IMR-90 (cell line): ENCODE data around the gene ANXA1. TPM values are rescaled to one million over a fixed set of nuclear protein-coding genes. Genes with fewer than 3 reads are reported as not detected.

ENCODE experiments used
- ATAC-seq: fragments of 200-7000 bp; cut with Tn5 transposase; 2 replicates; pipeline ENCODE4 v1.9.1; 2020; ENCODE audit warnings: low read depth, mild to moderate bottlenecking, moderate library complexity
- BruUV-seq: library from RNA; stranded (reverse); fragments of 400-500 nt; replicated peaks from 2 replicates; lab custom pipeline; 2021; lab: Mats Ljungman, UMichigan
- CTCF ChIA-PET: fragments of 300-600 bp; formaldehyde crosslinking; extraction: SDS; loops from one replicate; lab custom pipeline; 2021; ENCODE audit warnings: antibody characterized with exemption; lab: Yijun Ruan, JAX
- POLR2A ChIA-PET: fragments of 300-600 bp; sonication (Branson Sonifier 250); formaldehyde crosslinking; loops from one replicate; lab custom pipeline; 2022; ENCODE audit warnings: antibody characterized with exemption; ENCODE audit not compliant: unreplicated experiment; lab: Charles Lee
- DNase-seq: peaks from one replicate; pipeline ENCODE4 v3.0.0; 2013
- H2AFZ ChIP-seq: replicated peaks from 2 replicates; pipeline ENCODE3; 2013; ENCODE audit warnings: low read length, mild to moderate bottlenecking; ENCODE audit not compliant: poor library complexity
- H2AK5ac ChIP-seq: 2 replicates; pipeline ENCODE4 v1.6.1; 2013; ENCODE audit warnings: low read depth, low read length, inconsistent platforms
- H2AK9ac ChIP-seq: replicated peaks from 2 replicates; pipeline ENCODE3; 2013; ENCODE audit warnings: mild to moderate bottlenecking, low read depth, low read length, moderate library complexity; ENCODE audit not compliant: poor library complexity
- H2BK120ac ChIP-seq: 2 replicates; pipeline ENCODE4 v1.6.1; 2013; ENCODE audit warnings: low read depth, low read length, inconsistent platforms
- H2BK15ac ChIP-seq: 3 replicates; pipeline ENCODE4 v1.6.1; 2013; ENCODE audit warnings: low read depth, low read length, inconsistent platforms
- H2BK20ac ChIP-seq: 2 replicates; pipeline ENCODE4 v1.6.1; 2013; ENCODE audit warnings: low read depth, mild to moderate bottlenecking, inconsistent platforms, low read length, moderate library complexity
- H2BK5ac ChIP-seq: 2 replicates; pipeline ENCODE4 v1.6.1; 2013; ENCODE audit warnings: mild to moderate bottlenecking, low read depth, low read length, inconsistent platforms; ENCODE audit not compliant: poor library complexity, severe bottlenecking
- H3K14ac ChIP-seq: replicated peaks from 2 replicates; pipeline ENCODE4 v1.6.1; 2013; ENCODE audit warnings: low read depth, low read length, inconsistent platforms
- H3K18ac ChIP-seq: 2 replicates; pipeline ENCODE4 v1.6.1; 2013; ENCODE audit warnings: low read depth, low read length, control low read depth
- H3K23ac ChIP-seq: 2 replicates; pipeline ENCODE4 v1.6.1; 2013; ENCODE audit warnings: low read depth, low read length, inconsistent platforms
- H3K27ac ChIP-seq: 2 replicates; pipeline ENCODE4 v1.5.1; 2013; ENCODE audit warnings: mild to moderate bottlenecking, control low read depth, low read length; ENCODE audit not compliant: insufficient read depth
- H3K27me3 ChIP-seq: 2 replicates; pipeline ENCODE4 v1.6.1; 2013; ENCODE audit warnings: low read length; ENCODE audit not compliant: control insufficient read depth, insufficient read depth
- H3K36me3 ChIP-seq: 2 replicates; pipeline ENCODE4 v1.6.1; 2013; ENCODE audit warnings: low read length, mixed read lengths; ENCODE audit not compliant: control insufficient read depth, insufficient read depth
- H3K4ac ChIP-seq: 2 replicates; pipeline ENCODE4 v1.6.1; 2013; ENCODE audit warnings: low read depth, low read length, inconsistent platforms
- H3K4me1 ChIP-seq: 2 replicates; pipeline ENCODE4 v1.6.1; 2013; ENCODE audit warnings: low read length, mixed read lengths; ENCODE audit not compliant: control insufficient read depth, insufficient read depth
- H3K4me2 ChIP-seq: 2 replicates; pipeline ENCODE4 v1.6.1; 2013; ENCODE audit warnings: low read depth, mild to moderate bottlenecking, control low read depth, low read length, moderate library complexity
- H3K4me3 ChIP-seq: 2 replicates; pipeline ENCODE4 v1.5.1; 2013; ENCODE audit warnings: low read depth, mild to moderate bottlenecking, control low read depth, low read length, moderate library complexity; ENCODE audit not compliant: insufficient read depth
- H3K56ac ChIP-seq: 2 replicates; pipeline ENCODE4 v1.6.1; 2013; ENCODE audit warnings: low read length, inconsistent platforms; ENCODE audit not compliant: insufficient read depth; ENCODE audit errors: extremely low read depth
- H3K79me1 ChIP-seq, 2 experiments: 2 replicates each; pipeline ENCODE4 v1.6.1; 2013; ENCODE audit warnings: low read length in 2 of 2, inconsistent platforms in 1 of 2, low read depth in 1 of 2
- H3K9ac ChIP-seq: 2 replicates; pipeline ENCODE4 v1.6.1; 2013; ENCODE audit warnings: low read depth, low read length, control low read depth
- H3K9me1 ChIP-seq: 2 replicates; pipeline ENCODE4 v1.6.1; 2013; ENCODE audit warnings: low read length, inconsistent platforms; ENCODE audit not compliant: insufficient read depth
- H3K9me3 ChIP-seq: 2 replicates; pipeline ENCODE4 v1.6.1; 2013; ENCODE audit warnings: low read length; ENCODE audit not compliant: control insufficient read depth, insufficient read depth
- H4K20me1 ChIP-seq: 2 replicates; pipeline ENCODE4 v1.6.1; 2013; ENCODE audit warnings: low read length, inconsistent platforms; ENCODE audit not compliant: insufficient read depth
- H4K5ac ChIP-seq: 2 replicates; pipeline ENCODE4 v1.6.1; 2013; ENCODE audit warnings: mild to moderate bottlenecking, low read depth, low read length, control low read depth
- H4K8ac ChIP-seq, 2 experiments: 2 replicates each; pipeline ENCODE4 v1.6.1; 2013; ENCODE audit warnings: low read depth in 2 of 2, low read length in 2 of 2, control low read depth in 1 of 2, inconsistent platforms in 1 of 2
- H4K91ac ChIP-seq: 2 replicates; pipeline ENCODE4 v1.6.1; 2013; ENCODE audit warnings: low read depth, low read length, inconsistent platforms; ENCODE audit not compliant: insufficient read depth
- BHLHE40 ChIP-seq: fragments of 150-350 bp; IDR thresholded peaks from 2 replicates; pipeline ENCODE4 v1.6.1; 2016; ENCODE audit warnings: mild to moderate bottlenecking, low read depth, low read length
- CHD1 ChIP-seq: IDR thresholded peaks from 2 replicates; pipeline ENCODE4 v1.6.1; 2012; ENCODE audit warnings: low read depth, low read length, improper control_type of control experiment
- CTCF ChIP-seq: conservative IDR thresholded peaks from 2 replicates; pipeline ENCODE4 v1.5.1; 2012; ENCODE audit warnings: mild to moderate bottlenecking, low read depth, low read length, improper control_type of control experiment
- ELK1 ChIP-seq: fragments of 150-350 bp; IDR thresholded peaks from 2 replicates; pipeline ENCODE4 v1.6.1; 2016; ENCODE audit warnings: low read depth, mild to moderate bottlenecking, low read length, moderate library complexity, borderline replicate concordance
- FOS ChIP-seq: fragments of 150-350 bp; IDR thresholded peaks from 2 replicates; pipeline ENCODE4 v1.6.1; 2016; ENCODE audit warnings: low read depth, low read length
- MAFK ChIP-seq: IDR thresholded peaks from 2 replicates; pipeline ENCODE4 v1.6.1; 2012; ENCODE audit warnings: low read depth, low read length, improper control_type of control experiment
- MAZ ChIP-seq: IDR thresholded peaks from 2 replicates; pipeline ENCODE4 v1.6.1; 2012; ENCODE audit warnings: low read depth, mild to moderate bottlenecking, low read length, improper control_type of control experiment, moderate library complexity, borderline replicate concordance
- MXI1 ChIP-seq: IDR thresholded peaks from 2 replicates; pipeline ENCODE4 v1.6.1; 2012; ENCODE audit warnings: low read depth, mild to moderate bottlenecking, low read length, moderate library complexity, borderline replicate concordance
- NFE2L2 ChIP-seq: fragments of 150-350 bp; IDR thresholded peaks from 2 replicates; pipeline ENCODE4 v1.6.1; 2016; ENCODE audit warnings: low read depth, mild to moderate bottlenecking, low read length
- RAD21 ChIP-seq: IDR thresholded peaks from 2 replicates; pipeline ENCODE4 v1.6.1; 2012; ENCODE audit warnings: low read length, improper control_type of control experiment
- RCOR1 ChIP-seq: IDR thresholded peaks from 2 replicates; pipeline ENCODE4 v1.6.1; 2012; ENCODE audit warnings: mild to moderate bottlenecking, low read length, improper control_type of control experiment; ENCODE audit not compliant: insufficient replicate concordance
- RFX5 ChIP-seq: IDR thresholded peaks from 2 replicates; pipeline ENCODE4 v1.8.0; 2012; ENCODE audit warnings: low read depth, mild to moderate bottlenecking, low read length, moderate library complexity
- USF2 ChIP-seq: fragments of 150-350 bp; IDR thresholded peaks from 2 replicates; pipeline ENCODE4 v1.6.1; 2017; ENCODE audit warnings: mild to moderate bottlenecking, antibody characterized with exemption, low read length, low read depth
- WGBS, 2 experiments: methylation state at CpG; one replicate each; pipeline versions ENCODE4 v1.1.5 to v1.1.7; 2013; ENCODE audit warnings: missing lambda C conversion rate in 2 of 2; ENCODE audit not compliant: insufficient read length in 1 of 2; ENCODE audit errors: extremely low coverage in 2 of 2; 5-methylcytosine and 5-hydroxymethylcytosine counted together
- dilution Hi-C: fragments of 300-500 bp; cut with HindIII; formaldehyde crosslinking; loops from one replicate; pipeline ENCODE4 v1.14.3; 2018; ENCODE audit warnings: low sequenced_read_pairs; ENCODE audit not compliant: unreplicated experiment
- in situ Hi-C: fragments of 300-500 bp; cut with MboI; formaldehyde crosslinking; loops from 3 replicates; pipeline ENCODE4 v1.14.3; 2019; ENCODE audit warnings: low sequenced_read_pairs, inconsistent platforms, mixed read lengths
- intact Hi-C: fragments of 100-400 bp; cut with micrococcal nuclease; formaldehyde crosslinking; loops from 2 replicates; pipeline ENCODE4 v1.10.0; 2022
- polyA plus RNA-seq, 3 experiments: library from polyadenylated mRNA; depleted of rRNA; stranded (reverse); fragments of >200 nt; gene quantifications; 2 replicates each; pipeline ENCODE4 v1.2.3, GENCODE V29; 2012; ENCODE audit warnings: low replicate concordance in 1 of 3
- total RNA-seq: library from RNA; depleted of rRNA; stranded (reverse); fragments of >200 nt; gene quantifications from 2 replicates; pipeline ENCODE4 v1.2.3, GENCODE V29; 2012

Gene ANXA1
- total and polyA plus RNA-seq, 2 of the 4 experiments (the other 2 are of a cell fraction) = 520 to 583 TPM

- H3K4me1 ChIP-seq = 0 out of 2 replicates have a peak, but pooled peaks cover 1% of the 10 kb centered on the region
- H4K5ac ChIP-seq = no peak overlapping the region
- in situ Hi-C loops = loop anchor here (5.0 to 10.0 kb wide), 2 partner anchors 77 to 329 kb away; no protein-coding TSS in a partner anchor
- no peak overlapping the region for H3K14ac ChIP-seq
- ChIA-PET CTCF (interaction anchor here (0.8 to 5.3 kb wide), 2 partner anchors 77 to 89 kb away, joined by 3 to 26 read pairs; no protein-coding TSS in a partner anchor), POLR2A (no interaction called here)
- ATAC-seq (peak; percentile 32), DNase-seq (peak; percentile 65)
- no peak overlapping the region for H3K4ac ChIP-seq
- no peak overlapping the region for H2AK9ac ChIP-seq
- no peaks in the 10 kb centered on the region for H3K9me3 ChIP-seq
- no peak overlapping the region for H3K4me3 ChIP-seq
- no peak overlapping the region for H3K9ac ChIP-seq
- H2BK15ac ChIP-seq = no peak overlapping the region
- WGBS, 2 experiments = no CpG with 5 or more reads among the region's 3 CpGs
- H2BK120ac ChIP-seq = no peak overlapping the region
- dilution Hi-C loops = no loop called here
- no peak overlapping the region for H2AK5ac ChIP-seq
- H3K9me1 ChIP-seq = no peaks in the 10 kb centered on the region
- no peak overlapping the region for H2BK20ac ChIP-seq
- H3K18ac ChIP-seq = no peak overlapping the region
- no TSS peak for BruUV-seq
- H4K20me1 ChIP-seq = no peaks in the 10 kb centered on the region
- H4K8ac ChIP-seq = no peak overlapping the region
- no peak overlapping the region for H3K56ac ChIP-seq
- H3K23ac ChIP-seq = no peak overlapping the region
- no peak overlapping the region for H4K91ac ChIP-seq
- H3K79me1 ChIP-seq = no peaks in the 10 kb centered on the region
- H3K27ac ChIP-seq = no peak overlapping the region
- no peaks in the 10 kb centered on the region for H3K36me3 ChIP-seq
- no peak overlapping the region for H3K4me2 ChIP-seq
- H3K27me3 ChIP-seq = peaks cover 3% of the 10 kb centered on the region; the same call in 1 of the 2 replicates
- peak overlapping the region; percentile 60 for H2AFZ ChIP-seq
- intact Hi-C loops = loop anchor here (1.0 to 5.0 kb wide), 3 partner anchors 77 to 327 kb away; no protein-coding TSS in a partner anchor
- H2BK5ac ChIP-seq = no peak overlapping the region
- TF ChIP-seq ELK1 = no peak
- TF ChIP-seq NFE2L2 = peak; percentile 89
- no peak for TF ChIP-seq USF2
- no peak for TF ChIP-seq RCOR1
- TF ChIP-seq MAZ = no peak
- peak; percentile 63 for TF ChIP-seq CTCF
- TF ChIP-seq RAD21 = peak; percentile 73
- TF ChIP-seq MXI1 = no peak
- no peak for TF ChIP-seq MAFK
- no peak for TF ChIP-seq RFX5
- no peak for TF ChIP-seq FOS
- TF ChIP-seq CHD1 = no peak
- no peak for TF ChIP-seq BHLHE40
These were observed 32.5 kb downstream of the ANXA1 start for GRCh38 chr9:73183917-73184861.
